Peyer's patch (tissue), 4 donors: Measurements from ENCODE around the gene DUSP9. TPM values are rescaled to one million over a fixed set of nuclear protein-coding genes. Genes with fewer than 3 reads are reported as not detected.

Experiments used
- DNase-seq, 3 donors: peaks; one replicate each; pipeline ENCODE4 v3.0.0-alpha.2; 2017 to 2019
- H3K27ac ChIP-seq, 4 donors: fragments of 200-600 bp; sonication (generic); one replicate each; pipeline ENCODE4 v1.5.1; 2016 to 2019
- H3K27me3 ChIP-seq, 2 donors: fragments of 200-600 bp; sonication (generic); one replicate each; pipeline ENCODE4 v1.5.1; 2019
- H3K36me3 ChIP-seq, 3 donors: fragments of 200-600 bp; sonication (generic); one replicate each; pipeline ENCODE4 v1.5.1; 2016 to 2019
- H3K4me1 ChIP-seq, 4 donors: fragments of 200-600 bp; sonication (generic); one replicate each; pipeline ENCODE4 v1.5.1; 2016 to 2019
- H3K4me3 ChIP-seq, 4 donors: fragments of 200-600 bp; sonication (generic); 1 replicate in 3 of 4; 2 replicates in 1 of 4; pipeline ENCODE4 v1.5.1; 2016 to 2019; ENCODE audit warnings: mild to moderate bottlenecking in 1 of 4
- H3K9me3 ChIP-seq, 4 donors: fragments of 200-600 bp; sonication (generic); one replicate each; pipeline ENCODE4 v1.5.1; 2016 to 2019; ENCODE audit warnings: mild to moderate bottlenecking in 1 of 4
- CTCF ChIP-seq, 6 experiments: fragments of 450-650 bp in 4 of 6; fragments of 200-600 bp in 2 of 6; sonication (generic) in 1 of 6; IDR thresholded peaks; one replicate each; pipeline ENCODE4 v1.5.1; 2017 to 2019; ENCODE audit warnings: antibody characterized with exemption in 6 of 6, mild to moderate bottlenecking in 3 of 6, moderate library complexity in 1 of 6
- POLR2A ChIP-seq, 2 donors: fragments of 450-650 bp; IDR thresholded peaks; one replicate each; pipeline ENCODE4 v1.5.1; 2017; ENCODE audit warnings: antibody characterized with exemption in 2 of 2, mild to moderate bottlenecking in 2 of 2, moderate library complexity in 2 of 2
- total RNA-seq, 4 donors: library from RNA; depleted of rRNA; stranded (reverse); fragments of >200 nt; gene quantifications; one replicate each; pipeline ENCODE4 v1.1.0, GENCODE V29; 2016

Gene DUSP9
- total RNA-seq, 4 donors from 2014 or later = not detected

- no peaks in the 10 kb centered on the region for H3K9me3 ChIP-seq
- no peaks in the 10 kb centered on the region for H3K4me1 ChIP-seq
- no peak for DNase-seq
- no peak overlapping the region for H3K4me3 ChIP-seq
- no peaks in the 10 kb centered on the region for H3K36me3 ChIP-seq
- H3K27ac ChIP-seq = no peak overlapping the region
- TF ChIP-seq CTCF (IDR thresholded peaks at IDR 0.05) (no peak), POLR2A (IDR thresholded peaks at IDR 0.05) (no peak)
- H3K27me3 ChIP-seq = no peaks in the 10 kb centered on the region
Measured at GRCh38 chrX:153626863-153627674, 19.9 kb upstream of the DUSP9 start.

- no peak overlapping the region for H3K27ac ChIP-seq
- no peak for DNase-seq
- no peaks in the 10 kb centered on the region for H3K9me3 ChIP-seq
- H3K4me3 ChIP-seq = no peak overlapping the region
- no peak for TF ChIP-seq POLR2A (IDR thresholded peaks at IDR 0.05)
- no peak for TF ChIP-seq CTCF (IDR thresholded peaks at IDR 0.05)
- H3K36me3 ChIP-seq = no peaks in the 10 kb centered on the region
- no peaks in the 10 kb centered on the region for H3K27me3 ChIP-seq
- H3K4me1 ChIP-seq = no peaks in the 10 kb centered on the region
Measured at GRCh38 chrX:153627675-153628111, 19.3 kb upstream of the DUSP9 start.

- Histone ChIP-seq H3K27me3 (no peaks in the 10 kb centered on the region), H3K9me3 (no peaks in the 10 kb centered on the region), H3K27ac (no peak overlapping the region), H3K4me1 (no peaks in the 10 kb centered on the region), H3K4me3 (no peak overlapping the region), H3K36me3 (no peaks in the 10 kb centered on the region)
- no peak for DNase-seq
- no peak for TF ChIP-seq CTCF (IDR thresholded peaks at IDR 0.05)
- TF ChIP-seq POLR2A (IDR thresholded peaks at IDR 0.05) = no peak
Measured at GRCh38 chrX:153628129-153628528, 18.9 kb upstream of the DUSP9 start.

GRCh38 chrX:153628665-153629064, 18.3 kb upstream of the DUSP9 start:
- DNase-seq = peak in 1 of 3 donors; percentile 8
- Histone ChIP-seq H3K9me3 (no peaks in the 10 kb centered on the region), H3K4me3 (no peak overlapping the region), H3K36me3 (no peaks in the 10 kb centered on the region), H3K27me3 (no peaks in the 10 kb centered on the region), H3K27ac (no peak overlapping the region), H3K4me1 (no peaks in the 10 kb centered on the region)
- TF ChIP-seq CTCF (IDR thresholded peaks at IDR 0.05) (no peak), POLR2A (IDR thresholded peaks at IDR 0.05) (no peak)

GRCh38 chrX:153631346-153631745, 15.7 kb upstream of the DUSP9 start:
- no peak overlapping the region for H3K27ac ChIP-seq
- H3K27me3 ChIP-seq = no peaks in the 10 kb centered on the region
- no peaks in the 10 kb centered on the region for H3K9me3 ChIP-seq
- H3K4me3 ChIP-seq = no peak overlapping the region
- no peaks in the 10 kb centered on the region for H3K36me3 ChIP-seq
- no peak for DNase-seq
- TF ChIP-seq CTCF (IDR thresholded peaks at IDR 0.05) = no peak
- H3K4me1 ChIP-seq = no peaks in the 10 kb centered on the region
